ENCODE measurements around the gene PLS3. TPM values are rescaled to one million over a fixed set of nuclear protein-coding genes. Genes with fewer than 3 reads are reported as not detected.
A peak's percentile ranks its signal among the peaks of the same experiment; 100 is the strongest.

The PLS3 gene
- total and polyA plus RNA-seq, 3 donors from 2014 or later = 26.6 to 49.2 (median 35.4) TPM

- H3K4me3 ChIP-seq = no peak overlapping the region
- intact Hi-C loops (cut with DNase I; ENCODE audit: low total_unique reads) = no loop called here
- no peaks in the 10 kb centered on the region for H3K27me3 ChIP-seq
- no peaks in the 10 kb centered on the region for H3K9me3 ChIP-seq
- no peak for DNase-seq
- no peaks in the 10 kb centered on the region for H3K4me1 ChIP-seq
- TF ChIP-seq, protein P1, sequence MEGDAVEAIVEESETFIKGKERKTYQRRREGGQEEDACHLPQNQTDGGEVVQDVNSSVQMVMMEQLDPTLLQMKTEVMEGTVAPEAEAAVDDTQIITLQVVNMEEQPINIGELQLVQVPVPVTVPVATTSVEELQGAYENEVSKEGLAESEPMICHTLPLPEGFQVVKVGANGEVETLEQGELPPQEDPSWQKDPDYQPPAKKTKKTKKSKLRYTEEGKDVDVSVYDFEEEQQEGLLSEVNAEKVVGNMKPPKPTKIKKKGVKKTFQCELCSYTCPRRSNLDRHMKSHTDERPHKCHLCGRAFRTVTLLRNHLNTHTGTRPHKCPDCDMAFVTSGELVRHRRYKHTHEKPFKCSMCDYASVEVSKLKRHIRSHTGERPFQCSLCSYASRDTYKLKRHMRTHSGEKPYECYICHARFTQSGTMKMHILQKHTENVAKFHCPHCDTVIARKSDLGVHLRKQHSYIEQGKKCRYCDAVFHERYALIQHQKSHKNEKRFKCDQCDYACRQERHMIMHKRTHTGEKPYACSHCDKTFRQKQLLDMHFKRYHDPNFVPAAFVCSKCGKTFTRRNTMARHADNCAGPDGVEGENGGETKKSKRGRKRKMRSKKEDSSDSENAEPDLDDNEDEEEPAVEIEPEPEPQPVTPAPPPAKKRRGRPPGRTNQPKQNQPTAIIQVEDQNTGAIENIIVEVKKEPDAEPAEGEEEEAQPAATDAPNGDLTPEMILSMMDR (IDR thresholded peaks at IDR 0.05) = no peak
- no peak for TF ChIP-seq POLR2A (IDR thresholded peaks at IDR 0.05)
- no peaks in the 10 kb centered on the region for H3K36me3 ChIP-seq (ENCODE audit: low read depth, missing control alignments)
- WGBS, 2 donors = 41 to 45% methylated on average over 4 of the region's 4 CpGs
- H3K27ac ChIP-seq = peak overlapping the region in 1 of 2 donors; percentile 68
These were observed 129.0 kb downstream of the PLS3 start for GRCh38 chrX:115689931-115690330.

DNA sequence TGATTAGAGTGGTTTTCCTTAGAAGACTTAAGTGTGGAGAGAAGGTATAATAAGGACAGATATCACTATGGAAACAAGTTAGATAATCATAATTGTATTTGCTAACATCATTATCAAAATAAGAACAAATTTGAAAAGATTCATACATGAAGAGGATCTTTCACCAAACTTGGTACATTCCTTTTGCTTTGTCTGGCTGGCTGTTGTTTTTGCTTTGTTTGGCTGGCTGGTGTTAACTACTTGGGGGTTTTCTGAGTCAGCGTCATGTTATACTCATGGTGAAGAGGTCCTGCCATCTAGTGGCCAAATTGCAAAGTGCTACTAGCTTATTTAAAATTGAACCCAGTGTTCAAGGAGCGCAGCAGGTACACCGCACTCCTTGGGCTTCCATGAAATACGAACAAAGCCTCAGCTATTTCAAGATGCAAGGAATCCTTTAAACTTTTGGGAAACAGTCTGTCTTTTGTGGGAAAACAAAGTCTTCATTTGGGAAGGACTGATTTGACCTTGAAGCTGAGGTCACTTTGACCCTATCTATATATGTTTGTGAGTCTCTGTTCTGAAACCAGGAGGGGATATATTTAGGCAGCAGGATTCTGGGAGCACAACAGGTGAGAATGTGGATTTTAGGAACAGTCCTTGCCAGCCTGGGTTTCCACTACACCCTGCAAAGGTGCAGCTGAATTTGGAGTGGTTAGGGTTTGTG is 129.7 kb downstream of the PLS3 start:
- no peaks in the 10 kb centered on the region for H3K4me1 ChIP-seq
- peak overlapping the region in 1 of 2 donors; percentile 68 for H3K27ac ChIP-seq
- no peak for TF ChIP-seq POLR2A (IDR thresholded peaks at IDR 0.05)
- TF ChIP-seq, protein P1 (IDR thresholded peaks at IDR 0.05) = peak; percentile 39 to 68 (median 62)
- H3K36me3 ChIP-seq (ENCODE audit: low read depth, missing control alignments) = no peaks in the 10 kb centered on the region
- peak; percentile 69 for DNase-seq
- WGBS, 2 donors = 2 to 10% methylated on average over 3 to 4 of the region's 4 CpGs
- H3K9me3 ChIP-seq = no peaks in the 10 kb centered on the region
- no peaks in the 10 kb centered on the region for H3K27me3 ChIP-seq
- H3K4me3 ChIP-seq = no peak overlapping the region
- intact Hi-C loops (cut with DNase I; ENCODE audit: low total_unique reads) = no loop called here

DNA sequence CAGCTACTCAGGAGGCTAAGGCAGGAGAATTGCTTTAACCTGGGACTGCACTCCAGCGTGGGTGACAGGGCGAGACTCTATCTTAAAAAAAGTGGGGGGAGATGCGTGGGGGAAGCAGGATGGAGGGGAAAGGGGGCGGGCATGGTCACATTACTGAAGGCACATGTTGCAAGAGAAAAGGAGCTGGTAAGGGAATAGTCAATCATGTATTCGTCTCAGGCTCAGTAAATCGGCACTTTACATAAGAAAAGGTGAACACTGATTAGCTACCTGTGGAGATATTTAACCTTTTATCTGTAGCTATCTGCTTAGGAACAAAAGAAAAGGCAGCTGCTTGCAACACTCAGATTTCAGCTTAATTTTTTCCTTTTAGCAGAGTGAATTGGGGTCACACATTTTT is 132.5 kb downstream of the PLS3 start:
- 75 to 81% methylated on average over 6 of the region's 6 CpGs for WGBS, 2 donors
- H3K27me3 ChIP-seq = no peaks in the 10 kb centered on the region
- no peaks in the 10 kb centered on the region for H3K9me3 ChIP-seq
- no peak overlapping the region for H3K4me3 ChIP-seq
- DNase-seq = no peak
- H3K27ac ChIP-seq = no peak overlapping the region
- intact Hi-C loops (cut with DNase I; ENCODE audit: low total_unique reads) = no loop called here
- H3K4me1 ChIP-seq = no peaks in the 10 kb centered on the region
- H3K36me3 ChIP-seq (ENCODE audit: low read depth, missing control alignments) = no peaks in the 10 kb centered on the region
- TF ChIP-seq, protein P1 (IDR thresholded peaks at IDR 0.05) = no peak
- TF ChIP-seq POLR2A (IDR thresholded peaks at IDR 0.05) = no peak

GRCh38 chrX:115694028-115694427 is 133.1 kb downstream of the PLS3 start:
- H3K4me3 ChIP-seq = no peak overlapping the region
- H3K4me1 ChIP-seq = no peaks in the 10 kb centered on the region
- DNase-seq = no peak
- 72 to 75% methylated on average over 6 of the region's 6 CpGs for WGBS, 2 donors
- no peaks in the 10 kb centered on the region for H3K27me3 ChIP-seq
- no peak overlapping the region for H3K27ac ChIP-seq
- H3K36me3 ChIP-seq (ENCODE audit: low read depth, missing control alignments) = no peaks in the 10 kb centered on the region
- no peaks in the 10 kb centered on the region for H3K9me3 ChIP-seq
- TF ChIP-seq, protein P1 (IDR thresholded peaks at IDR 0.05) = no peak
- intact Hi-C loops (cut with DNase I; ENCODE audit: low total_unique reads) = no loop called here

DNA sequence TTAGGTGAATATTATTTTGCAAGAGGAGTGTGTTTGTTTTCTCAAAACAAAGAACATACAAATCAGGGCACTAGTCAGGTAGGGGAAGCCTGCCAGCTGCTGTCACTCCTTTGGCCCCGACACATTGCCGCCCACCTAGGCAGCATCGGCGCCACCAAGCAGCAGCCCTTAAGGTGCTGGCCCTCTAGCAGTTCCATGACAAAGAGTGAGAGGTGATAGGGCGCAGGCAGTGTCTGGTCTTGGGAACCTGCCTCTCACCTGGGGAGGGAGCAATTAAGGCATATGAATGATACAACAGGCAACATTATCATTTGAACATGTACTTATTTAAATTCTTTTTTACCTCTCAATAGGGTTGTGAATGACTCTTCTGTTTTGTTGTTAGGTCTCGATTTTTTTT is 135.1 kb downstream of the PLS3 start:
- DNase-seq = no peak
- no peaks in the 10 kb centered on the region for H3K4me1 ChIP-seq
- no peaks in the 10 kb centered on the region for H3K9me3 ChIP-seq
- H3K27ac ChIP-seq = no peak overlapping the region
- no peaks in the 10 kb centered on the region for H3K36me3 ChIP-seq (ENCODE audit: low read depth, missing control alignments)
- 74 to 75% methylated on average over 2 to 6 of the region's 6 CpGs for WGBS, 2 donors
- TF ChIP-seq POLR2A (IDR thresholded peaks at IDR 0.05) = no peak
- TF ChIP-seq, protein P1 (IDR thresholded peaks at IDR 0.05) = no peak
- H3K27me3 ChIP-seq = no peaks in the 10 kb centered on the region
- H3K4me3 ChIP-seq = no peak overlapping the region
- intact Hi-C loops (cut with DNase I; ENCODE audit: low total_unique reads) = no loop called here
